Neural progenitor cell (in vitro differentiated cells): Measurements from ENCODE around the gene ZNF213.

Source experiments
- CTCF ChIP-seq: fragments of 200-600 bp; sonication (generic); IDR thresholded peaks from 2 replicates; pipeline ENCODE4 v1.5.1; 2017; ENCODE audit warnings: antibody characterized with exemption, mild to moderate bottlenecking
- EZH2 ChIP-seq: fragments of 200-600 bp; sonication (generic); IDR thresholded peaks from 2 replicates; pipeline ENCODE4 v1.6.1; 2017; ENCODE audit warnings: antibody characterized with exemption, mild to moderate bottlenecking, moderate library complexity
- EZH2phosphoT487 ChIP-seq: fragments of 200-600 bp; sonication (generic); IDR thresholded peaks from 2 replicates; pipeline ENCODE4 v1.6.1; 2017; ENCODE audit warnings: antibody characterized with exemption

- TF ChIP-seq EZH2 (no peak), CTCF (no peak), EZH2phosphoT487 (no peak)
Measured at GRCh38 chr16:3092501-3092941, 42.3 kb upstream of the ZNF213 start.
